ENCODE results near the gene CDC14B. TPM values are rescaled to one million over a fixed set of nuclear protein-coding genes. Genes with fewer than 3 reads are reported as not detected.
A peak's percentile ranks its signal among the peaks of the same experiment; 100 is the strongest.

CDC14B gene
- total and polyA plus RNA-seq, 7 donors: 0.87 to 10.7 (median 2.6) TPM

DNA sequence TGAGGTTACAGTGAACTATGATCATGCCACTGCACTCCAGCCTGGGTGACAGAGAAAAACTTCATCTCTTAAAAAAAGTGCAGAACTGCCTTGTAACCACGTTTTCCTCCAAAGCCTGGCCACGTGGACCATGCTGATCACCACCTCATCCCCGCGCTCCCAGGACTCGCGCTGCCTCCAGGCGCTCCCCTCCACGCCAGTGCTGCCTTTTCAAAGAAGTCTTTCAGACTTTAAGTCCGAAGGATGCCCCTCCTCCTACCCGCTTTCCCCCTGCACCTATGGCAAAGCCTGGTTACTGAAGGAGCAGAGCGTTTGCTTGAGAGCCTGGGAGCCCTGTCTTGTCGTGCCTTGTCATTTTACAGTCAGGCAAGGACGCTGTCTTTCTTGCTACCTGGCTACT lies 125.9 kb downstream of the CDC14B start:
- Histone ChIP-seq H3K27ac (no peak overlapping the region), H3K27me3 (ENCODE audit: insufficient read depth in 3 of 3, low read length in 2 of 3) (no peaks in the 10 kb centered on the region), H3K4me1 (no peaks in the 10 kb centered on the region), H3K36me3 (ENCODE audit: insufficient read depth in 1 of 2, low read depth in 1 of 2) (peaks cover 0 to 36% of the 10 kb centered on the region in 2 donors), H3K9me3 (no peaks in the 10 kb centered on the region), H3K4me3 (no peak overlapping the region)
- TF ChIP-seq, protein P1, sequence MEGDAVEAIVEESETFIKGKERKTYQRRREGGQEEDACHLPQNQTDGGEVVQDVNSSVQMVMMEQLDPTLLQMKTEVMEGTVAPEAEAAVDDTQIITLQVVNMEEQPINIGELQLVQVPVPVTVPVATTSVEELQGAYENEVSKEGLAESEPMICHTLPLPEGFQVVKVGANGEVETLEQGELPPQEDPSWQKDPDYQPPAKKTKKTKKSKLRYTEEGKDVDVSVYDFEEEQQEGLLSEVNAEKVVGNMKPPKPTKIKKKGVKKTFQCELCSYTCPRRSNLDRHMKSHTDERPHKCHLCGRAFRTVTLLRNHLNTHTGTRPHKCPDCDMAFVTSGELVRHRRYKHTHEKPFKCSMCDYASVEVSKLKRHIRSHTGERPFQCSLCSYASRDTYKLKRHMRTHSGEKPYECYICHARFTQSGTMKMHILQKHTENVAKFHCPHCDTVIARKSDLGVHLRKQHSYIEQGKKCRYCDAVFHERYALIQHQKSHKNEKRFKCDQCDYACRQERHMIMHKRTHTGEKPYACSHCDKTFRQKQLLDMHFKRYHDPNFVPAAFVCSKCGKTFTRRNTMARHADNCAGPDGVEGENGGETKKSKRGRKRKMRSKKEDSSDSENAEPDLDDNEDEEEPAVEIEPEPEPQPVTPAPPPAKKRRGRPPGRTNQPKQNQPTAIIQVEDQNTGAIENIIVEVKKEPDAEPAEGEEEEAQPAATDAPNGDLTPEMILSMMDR (IDR thresholded peaks at IDR 0.05): no peak
- ATAC-seq (no peak), DNase-seq (no peak)
- intact Hi-C loops (cut with DNase I): no loop called here
- WGBS, 3 donors: 87 to 88% (median 88%) methylated on average over 13 of the region's 13 CpGs

DNA sequence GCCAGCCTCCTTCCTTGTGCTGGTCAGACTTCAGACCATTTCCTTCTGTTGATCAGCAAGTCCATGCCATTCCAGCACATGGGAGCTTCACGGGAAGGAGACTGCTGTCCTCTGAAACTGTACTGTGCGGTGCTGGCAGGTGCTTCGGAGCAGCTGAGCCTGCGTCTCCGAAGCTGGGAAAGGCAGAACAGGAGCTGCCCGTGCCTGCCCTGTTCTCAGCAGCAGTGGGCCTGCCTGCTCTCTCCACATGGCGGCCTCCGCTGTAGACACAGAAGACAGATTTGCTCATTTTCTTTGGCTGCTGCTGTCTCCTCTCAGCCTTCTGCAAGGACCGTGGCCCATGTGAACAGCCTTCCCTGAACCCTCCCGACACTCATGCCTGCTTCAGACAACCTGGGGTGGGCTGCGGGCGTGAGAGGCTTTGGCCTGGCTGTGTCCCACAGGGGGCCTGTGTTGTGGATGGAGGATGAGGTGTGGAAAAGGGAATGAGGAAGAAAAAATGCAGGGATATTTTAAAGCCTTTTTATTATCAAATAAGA lies 126.6 kb downstream of the CDC14B start:
- Histone ChIP-seq H3K4me3 (no peak overlapping the region), H3K27me3 (ENCODE audit: insufficient read depth in 3 of 3, low read length in 2 of 3) (no peaks in the 10 kb centered on the region), H3K36me3 (ENCODE audit: insufficient read depth in 1 of 2, low read depth in 1 of 2) (peaks cover 0 to 43% of the 10 kb centered on the region in 2 donors), H3K9me3 (no peaks in the 10 kb centered on the region), H3K4me1 (no peaks in the 10 kb centered on the region), H3K27ac (no peak overlapping the region)
- DNase-seq: no peak
- WGBS, 3 donors: 80 to 85% (median 83%) methylated on average over 12 of the region's 12 CpGs
- TF ChIP-seq, protein P1 (IDR thresholded peaks at IDR 0.05): no peak
- intact Hi-C loops (cut with DNase I): no loop called here
- no peak for ATAC-seq

DNA sequence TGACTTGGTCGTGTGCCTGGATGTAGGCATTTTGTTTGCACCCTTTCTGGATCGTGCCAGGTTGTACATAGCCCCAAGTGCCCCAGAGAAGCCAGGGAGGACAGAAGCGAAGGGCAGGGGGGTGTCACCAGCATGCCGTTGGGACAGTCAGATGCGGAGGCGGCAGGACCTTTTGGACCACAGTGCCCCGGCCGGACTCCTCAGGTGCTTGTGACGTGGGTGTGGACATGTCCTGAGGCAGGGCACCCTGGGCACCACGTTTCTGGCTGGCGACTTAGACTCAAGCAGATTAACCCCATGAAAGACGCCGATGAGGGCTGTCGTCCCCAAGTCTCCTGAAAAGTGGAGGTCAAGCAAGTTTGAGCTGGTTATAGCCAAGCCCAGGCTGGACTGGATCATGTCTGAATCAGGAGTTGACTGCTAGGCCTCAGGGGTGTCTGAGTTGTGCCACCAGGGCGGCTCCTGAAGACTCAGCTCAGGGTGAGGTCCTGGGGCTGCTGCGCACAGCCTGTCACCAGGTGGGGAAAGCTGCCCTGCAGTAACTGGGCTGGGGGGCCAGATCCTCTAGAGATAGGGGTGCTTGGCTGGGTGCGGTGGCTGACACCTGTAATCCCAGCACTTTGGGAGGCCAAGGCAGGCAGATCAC lies 127.6 kb downstream of the CDC14B start:
- TF ChIP-seq, protein P1 (IDR thresholded peaks at IDR 0.05): no peak
- no peaks in the 10 kb centered on the region for H3K9me3 ChIP-seq

DNA sequence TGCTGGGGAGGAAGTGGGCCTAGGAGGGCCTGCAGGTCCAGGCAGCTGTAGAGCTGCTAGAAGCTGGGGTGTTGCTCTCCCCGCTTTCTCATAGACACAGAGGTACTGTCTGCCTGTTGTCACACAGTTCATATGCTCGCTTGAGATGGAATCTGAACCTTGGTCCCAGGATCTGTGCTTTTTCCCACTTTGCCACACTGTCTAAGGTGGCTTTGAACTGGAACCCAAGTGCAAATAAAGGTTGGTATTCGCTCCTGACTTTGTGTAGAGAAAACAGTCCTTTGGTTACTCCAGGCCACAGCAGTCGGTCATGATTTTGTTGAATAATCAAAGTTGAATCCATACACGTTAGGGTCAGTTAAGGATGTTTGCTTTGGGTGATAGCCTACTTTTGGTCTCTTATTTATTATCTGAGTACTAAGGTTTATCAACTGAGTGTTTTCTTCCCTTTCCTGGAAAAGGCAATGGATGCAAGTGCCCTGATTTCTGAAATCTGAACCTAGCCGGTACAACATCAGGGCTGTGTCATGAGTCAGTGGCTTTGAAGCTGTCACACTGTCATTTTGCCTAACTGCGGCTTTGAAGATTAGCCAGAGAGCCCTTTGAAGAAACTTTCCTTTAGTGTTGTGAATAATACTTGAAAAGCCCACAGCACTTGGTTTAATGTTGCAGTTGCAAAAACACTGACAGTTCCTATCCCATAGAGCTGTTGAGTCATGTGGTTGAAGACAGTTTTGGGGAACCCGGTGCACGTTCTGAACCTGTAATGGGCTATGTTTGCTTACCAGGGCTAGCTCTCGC lies 128.4 kb downstream of the CDC14B start:
- Histone ChIP-seq H3K36me3 (ENCODE audit: insufficient read depth in 1 of 2, low read depth in 1 of 2) (peaks cover 0 to 43% of the 10 kb centered on the region in 2 donors), H3K27me3 (ENCODE audit: insufficient read depth in 3 of 3, low read length in 2 of 3) (no peaks in the 10 kb centered on the region), H3K4me3 (no peak overlapping the region), H3K27ac (no peak overlapping the region), H3K4me1 (peaks cover 14% of the 10 kb centered on the region), H3K9me3 (no peaks in the 10 kb centered on the region)
- TF ChIP-seq, protein P1 (IDR thresholded peaks at IDR 0.05): no peak
- 83 to 87% (median 85%) methylated on average over 10 of the region's 10 CpGs for WGBS, 3 donors
- intact Hi-C loops (cut with DNase I): no loop called here
- ATAC-seq: peak in 1 of 4 donors; percentile 40
- no peak for DNase-seq

More for the DNA sequence above, 127.6 kb downstream of the CDC14B start:
- no peak for DNase-seq
- WGBS, 3 donors: 89 to 94% (median 92%) methylated on average over 16 to 17 of the region's 17 CpGs
- Histone ChIP-seq H3K27ac (no peak overlapping the region), H3K27me3 (ENCODE audit: insufficient read depth in 3 of 3, low read length in 2 of 3) (no peaks in the 10 kb centered on the region), H3K4me3 (no peak overlapping the region), H3K4me1 (peaks cover 7% of the 10 kb centered on the region), H3K36me3 (ENCODE audit: insufficient read depth in 1 of 2, low read depth in 1 of 2) (peaks cover 0 to 43% of the 10 kb centered on the region in 2 donors)
- peak in 1 of 4 donors; percentile 10 for ATAC-seq
- intact Hi-C loops (cut with DNase I): no loop called here
